Fibroblast of the aortic adventitia (primary cell): ENCODE data around the gene EIF4H. TPM values are rescaled to one million over a fixed set of nuclear protein-coding genes. Genes with fewer than 3 reads are reported as not detected.

ENCODE experiments used
- DNase-seq: peaks from one replicate; pipeline ENCODE4 v3.0.0-alpha.2; 2010; ENCODE audit warnings: low read depth
- H3K4me3 ChIP-seq: 2 replicates; pipeline ENCODE4 v1.5.1; 2011; ENCODE audit warnings: low read depth, mild to moderate bottlenecking, control low read depth, low read length, moderate library complexity
- total RNA-seq: library from RNA; depleted of rRNA; stranded (reverse); fragments of >200 nt; gene quantifications from 2 replicates; pipeline ENCODE4 v1.2.3, GENCODE V29; 2012; ENCODE audit warnings: low replicate concordance
- TF ChIP-seq, protein P1 (sequence below): IDR thresholded peaks from 2 replicates; pipeline ENCODE4 v1.5.1; 2011; ENCODE audit warnings: mild to moderate bottlenecking, low read length, control low read depth, inconsistent platforms; ENCODE audit not compliant: insufficient read depth

The EIF4H gene
- total RNA-seq, 1 donor: 225 TPM

DNA sequence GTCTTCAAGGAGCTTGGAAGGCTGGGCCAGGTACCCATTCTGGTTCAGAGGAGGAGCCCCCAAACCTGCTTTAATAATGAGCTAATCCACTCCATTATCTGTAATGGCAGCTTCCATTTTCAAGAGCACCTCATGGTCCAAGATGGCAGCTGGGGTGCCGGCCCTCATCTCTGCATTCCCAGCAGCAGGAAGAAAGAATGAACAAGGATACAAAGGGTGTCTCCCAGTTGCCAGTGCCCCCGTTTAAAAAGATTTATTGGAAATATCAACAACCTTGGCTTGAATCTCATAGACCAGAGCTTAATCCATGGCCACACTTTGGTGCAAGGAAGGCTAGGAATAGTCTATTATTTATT, 44.2 kb downstream of the EIF4H start:
- DNase-seq: no peak
- TF ChIP-seq, protein P1, sequence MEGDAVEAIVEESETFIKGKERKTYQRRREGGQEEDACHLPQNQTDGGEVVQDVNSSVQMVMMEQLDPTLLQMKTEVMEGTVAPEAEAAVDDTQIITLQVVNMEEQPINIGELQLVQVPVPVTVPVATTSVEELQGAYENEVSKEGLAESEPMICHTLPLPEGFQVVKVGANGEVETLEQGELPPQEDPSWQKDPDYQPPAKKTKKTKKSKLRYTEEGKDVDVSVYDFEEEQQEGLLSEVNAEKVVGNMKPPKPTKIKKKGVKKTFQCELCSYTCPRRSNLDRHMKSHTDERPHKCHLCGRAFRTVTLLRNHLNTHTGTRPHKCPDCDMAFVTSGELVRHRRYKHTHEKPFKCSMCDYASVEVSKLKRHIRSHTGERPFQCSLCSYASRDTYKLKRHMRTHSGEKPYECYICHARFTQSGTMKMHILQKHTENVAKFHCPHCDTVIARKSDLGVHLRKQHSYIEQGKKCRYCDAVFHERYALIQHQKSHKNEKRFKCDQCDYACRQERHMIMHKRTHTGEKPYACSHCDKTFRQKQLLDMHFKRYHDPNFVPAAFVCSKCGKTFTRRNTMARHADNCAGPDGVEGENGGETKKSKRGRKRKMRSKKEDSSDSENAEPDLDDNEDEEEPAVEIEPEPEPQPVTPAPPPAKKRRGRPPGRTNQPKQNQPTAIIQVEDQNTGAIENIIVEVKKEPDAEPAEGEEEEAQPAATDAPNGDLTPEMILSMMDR: no peak

DNA sequence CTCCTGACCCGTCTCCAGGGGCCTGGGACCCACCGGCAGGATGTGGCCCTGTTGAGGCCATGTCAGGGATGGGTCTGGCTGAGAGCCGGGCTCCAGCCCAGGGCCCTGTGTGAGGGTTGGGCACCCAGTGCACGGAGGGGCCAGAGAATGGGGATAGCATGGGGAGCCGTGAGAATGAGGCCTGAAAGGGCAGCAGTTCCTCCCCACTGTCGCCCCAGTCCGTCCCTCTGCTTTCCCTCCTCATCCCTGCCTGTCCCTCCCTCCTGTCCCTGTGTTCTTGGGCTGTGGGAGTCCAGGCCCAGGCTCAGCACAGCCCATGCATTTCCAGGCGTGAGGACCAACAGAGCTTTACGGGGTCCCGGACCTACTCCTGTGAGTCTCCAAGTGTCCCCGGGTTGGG, 45.3 kb downstream of the EIF4H start:
- TF ChIP-seq, protein P1: no peak
- H3K4me3 ChIP-seq: no peak overlapping the region
- no peak for DNase-seq

More for the DNA sequence above, 44.2 kb downstream of the EIF4H start:
- no peak overlapping the region for H3K4me3 ChIP-seq

DNA sequence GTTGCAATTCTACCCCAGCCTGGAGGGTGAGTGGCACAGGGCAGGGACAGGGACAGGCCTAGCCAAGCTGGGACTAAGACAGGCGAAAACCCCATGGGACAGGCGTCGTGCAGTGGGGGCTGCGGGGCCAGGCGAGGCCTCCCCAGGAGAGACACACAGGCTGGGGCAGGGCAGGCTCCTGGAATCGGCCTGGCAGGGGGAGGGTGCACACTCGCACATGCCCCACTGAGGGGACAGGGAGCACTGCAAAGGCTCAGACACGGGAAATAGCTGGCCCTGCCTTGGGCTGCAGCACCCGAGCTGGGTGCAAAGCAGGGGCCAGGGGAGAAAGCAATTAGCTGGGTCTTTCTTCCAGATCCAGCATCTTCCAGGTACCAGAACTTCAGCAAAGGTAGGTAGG, 46.1 kb downstream of the EIF4H start:
- H3K4me3 ChIP-seq: no peak overlapping the region
- DNase-seq: no peak
- TF ChIP-seq, protein P1: no peak

DNA sequence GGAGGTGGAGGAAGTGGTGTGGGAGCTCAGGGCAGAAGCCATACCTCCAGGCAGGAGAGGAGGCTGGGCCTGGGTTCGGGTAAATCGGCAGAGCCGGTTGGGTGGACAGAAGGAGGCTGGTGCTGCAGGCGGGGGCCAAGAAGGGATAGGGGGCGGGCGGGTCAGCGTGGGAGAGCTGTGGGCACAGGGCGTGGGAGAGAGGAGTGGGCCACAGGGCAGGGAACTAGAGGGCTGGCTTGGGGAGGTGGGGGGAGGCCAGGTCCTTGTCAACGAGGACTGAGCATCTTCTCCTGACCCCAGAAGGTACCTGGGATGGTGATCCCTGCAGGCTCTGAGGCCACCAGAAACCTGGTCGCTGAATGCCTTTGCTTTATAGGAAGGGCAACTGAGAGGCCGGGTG, 47.6 kb downstream of the EIF4H start:
- TF ChIP-seq, protein P1: no peak
- DNase-seq: no peak

DNA sequence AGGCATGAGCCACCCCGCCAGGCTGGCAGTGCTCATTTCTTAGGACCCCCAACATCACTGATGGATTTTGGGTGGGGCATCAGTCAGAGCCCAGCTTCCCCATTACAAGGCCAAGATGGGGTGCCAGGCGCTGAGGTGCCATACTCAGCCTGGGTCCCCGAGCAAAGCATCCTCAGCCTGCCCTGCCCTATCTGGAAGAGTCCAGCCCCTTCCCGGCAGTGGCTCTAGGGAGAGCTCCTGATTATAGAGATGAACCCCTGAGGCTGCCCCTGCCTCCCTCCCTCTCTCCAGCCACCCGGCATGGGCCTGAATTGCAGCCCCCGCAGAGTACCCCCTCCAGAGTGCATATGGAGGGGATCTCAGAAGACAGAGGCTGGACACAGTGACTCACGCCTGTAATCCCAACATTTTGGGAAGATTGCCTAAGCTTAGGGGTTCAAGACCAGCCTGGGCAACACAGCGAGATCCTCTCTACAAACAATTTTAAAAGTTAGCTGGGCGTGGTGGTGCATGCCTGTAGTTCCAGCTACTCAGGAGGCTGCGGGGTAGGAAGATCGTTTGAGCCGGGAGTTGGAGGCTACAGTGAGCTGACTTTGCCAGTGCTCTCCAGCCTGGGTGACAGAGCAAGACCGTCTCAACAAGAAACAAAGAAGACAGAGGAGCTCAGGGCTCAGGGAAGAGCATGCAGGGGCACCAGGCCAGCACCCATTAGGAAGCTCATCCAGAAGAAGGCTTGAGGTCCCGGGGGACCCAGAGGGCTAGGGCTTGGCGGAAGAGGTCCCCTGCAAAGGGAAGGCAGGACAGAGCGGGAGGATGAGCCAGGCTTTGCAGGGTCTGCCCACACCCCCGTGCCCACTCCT, 48.9 kb downstream of the EIF4H start:
- DNase-seq: no peak
- TF ChIP-seq, protein P1: no peak
- no peak overlapping the region for H3K4me3 ChIP-seq

More for the DNA sequence above, 47.6 kb downstream of the EIF4H start:
- no peak overlapping the region for H3K4me3 ChIP-seq

DNA sequence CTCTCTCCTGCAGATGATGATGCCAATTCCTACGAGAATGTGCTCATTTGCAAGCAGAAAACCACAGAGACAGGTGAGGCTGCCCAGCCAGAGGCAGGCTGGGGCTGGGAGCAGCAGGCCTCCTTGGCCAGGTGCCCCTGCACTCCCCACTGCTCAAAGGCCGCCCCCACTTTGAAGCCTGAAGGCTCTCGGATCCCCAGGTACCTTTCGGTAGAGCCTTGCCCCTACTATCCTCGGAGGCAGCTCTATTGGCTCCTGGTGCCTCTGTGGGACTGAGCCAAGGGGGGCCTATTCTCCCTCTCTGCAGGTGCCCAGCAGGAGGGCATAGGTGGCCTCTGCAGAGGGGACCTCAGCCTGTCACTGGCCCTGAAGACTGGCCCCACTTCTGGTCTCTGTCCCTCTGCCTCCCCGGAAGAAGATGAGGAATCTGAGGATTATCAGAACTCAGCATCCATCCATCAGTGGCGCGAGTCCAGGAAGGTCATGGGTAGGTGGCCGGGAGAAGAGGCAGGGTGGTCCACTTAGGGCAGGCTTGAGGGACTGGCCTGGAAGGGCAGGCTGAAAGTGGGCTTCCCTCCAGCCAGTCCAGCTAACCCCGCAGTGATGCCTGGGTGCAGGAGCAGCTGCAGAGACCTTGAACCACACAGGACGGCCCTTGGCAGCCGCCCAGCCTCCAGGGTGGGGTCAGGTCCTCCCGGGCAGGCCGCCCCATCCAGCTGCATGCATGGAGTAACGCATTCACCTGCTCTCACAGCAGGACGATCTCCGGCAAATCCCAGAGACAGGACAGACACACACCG, 49.8 kb downstream of the EIF4H start:
- no peak overlapping the region for H3K4me3 ChIP-seq
- TF ChIP-seq, protein P1: no peak
- DNase-seq: no peak
